Stomach (tissue), 4 donors: ENCODE results near the gene A4GALT.

ENCODE experiments used
- EP300 ChIP-seq: sonication (generic); formaldehyde crosslinking; IDR thresholded peaks from one replicate; pipeline ENCODE4 v1.6.1; 2017; ENCODE audit warnings: antibody characterized with exemption
- TF ChIP-seq, protein P1 (sequence below), 7 experiments: fragments of 450-650 bp in 4 of 7; fragments of 200-600 bp in 3 of 7; sonication (generic) in 3 of 7; IDR thresholded peaks; one replicate each; pipeline ENCODE4 v1.5.1; 2016 to 2019; ENCODE audit warnings: antibody characterized with exemption in 7 of 7, control low read depth in 2 of 7, mild to moderate bottlenecking in 1 of 7

DNA sequence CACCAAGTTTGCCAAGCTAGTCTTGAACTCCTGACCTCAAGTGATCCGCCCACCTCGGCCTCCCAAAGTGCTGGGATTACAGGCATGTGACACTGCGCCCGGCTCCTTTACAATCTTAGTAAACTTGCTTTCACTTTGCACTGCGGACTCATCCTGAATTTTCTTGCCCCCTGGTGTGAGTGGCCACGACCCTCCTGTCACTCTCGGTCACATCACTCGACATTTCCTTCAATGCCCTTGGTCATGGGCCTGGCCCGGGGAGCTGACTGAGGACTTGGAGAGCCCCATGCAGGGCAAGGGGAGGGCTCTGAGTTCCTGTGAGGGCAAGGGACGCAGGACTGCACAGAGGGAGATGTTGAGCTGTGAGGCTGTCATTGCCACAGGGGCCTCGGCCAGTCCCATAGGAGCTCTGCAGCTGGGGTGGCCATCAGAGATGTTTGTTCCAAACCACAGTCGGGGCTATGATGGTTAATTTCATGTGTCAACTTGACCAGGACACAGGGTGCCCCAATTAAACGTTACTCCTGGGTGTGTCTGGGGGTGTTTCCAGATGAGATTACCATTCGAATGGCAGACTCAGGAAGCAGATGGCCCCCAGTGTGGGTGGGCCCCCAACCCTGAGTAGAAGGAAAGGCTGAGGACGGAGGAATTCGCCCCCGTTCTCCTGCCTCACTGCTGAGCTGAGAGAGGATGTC lies 21.2 kb downstream of the A4GALT start:
- no peak for TF ChIP-seq EP300
- TF ChIP-seq, protein P1, sequence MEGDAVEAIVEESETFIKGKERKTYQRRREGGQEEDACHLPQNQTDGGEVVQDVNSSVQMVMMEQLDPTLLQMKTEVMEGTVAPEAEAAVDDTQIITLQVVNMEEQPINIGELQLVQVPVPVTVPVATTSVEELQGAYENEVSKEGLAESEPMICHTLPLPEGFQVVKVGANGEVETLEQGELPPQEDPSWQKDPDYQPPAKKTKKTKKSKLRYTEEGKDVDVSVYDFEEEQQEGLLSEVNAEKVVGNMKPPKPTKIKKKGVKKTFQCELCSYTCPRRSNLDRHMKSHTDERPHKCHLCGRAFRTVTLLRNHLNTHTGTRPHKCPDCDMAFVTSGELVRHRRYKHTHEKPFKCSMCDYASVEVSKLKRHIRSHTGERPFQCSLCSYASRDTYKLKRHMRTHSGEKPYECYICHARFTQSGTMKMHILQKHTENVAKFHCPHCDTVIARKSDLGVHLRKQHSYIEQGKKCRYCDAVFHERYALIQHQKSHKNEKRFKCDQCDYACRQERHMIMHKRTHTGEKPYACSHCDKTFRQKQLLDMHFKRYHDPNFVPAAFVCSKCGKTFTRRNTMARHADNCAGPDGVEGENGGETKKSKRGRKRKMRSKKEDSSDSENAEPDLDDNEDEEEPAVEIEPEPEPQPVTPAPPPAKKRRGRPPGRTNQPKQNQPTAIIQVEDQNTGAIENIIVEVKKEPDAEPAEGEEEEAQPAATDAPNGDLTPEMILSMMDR (IDR thresholded peaks at IDR 0.05), result no peak
